ELR (cell line): Measurements from ENCODE around the gene IRF9.
A peak's percentile ranks its signal among the peaks of the same experiment; 100 is the strongest.

Experiments used
- DNase-seq: peaks from one replicate; pipeline ENCODE4 v3.0.0-alpha.2; 2015; ENCODE audit warnings: low read depth

Gene IRF9

GRCh38 chr14:24160850-24161804 is at the start of gene IRF9:
IRF9 (plus strand) TSS chr14:24161265; CDS start chr14:24162145, 880 bp downstream.
- peak; percentile 93 for DNase-seq

- DNase-seq, result no peak
Measured at GRCh38 chr14:24113379-24113800, 47.7 kb upstream of the IRF9 start.

- DNase-seq, result peak; percentile 90
Measured at GRCh38 chr14:24113801-24114531, 47.1 kb upstream of the IRF9 start.

GRCh38 chr14:24114532-24115421 is 46.3 kb upstream of the IRF9 start, which contains the start of the genes DCAF11 and NRL:
DCAF11 (plus strand) TSS chr14:24114777; CDS start chr14:24115595, 818 bp downstream.
NRL (minus strand) TSS chr14:24114949; CDS start chr14:24082848, 32,101 bp downstream.
- peak; percentile 99 for DNase-seq

GRCh38 chr14:24115422-24116127 is 45.5 kb upstream of the IRF9 start:
- DNase-seq, result no peak

- no peak for DNase-seq
Measured at GRCh38 chr14:24116128-24116814, 44.8 kb upstream of the IRF9 start.

GRCh38 chr14:24117179-24117578 is 43.9 kb upstream of the IRF9 start:
- DNase-seq, result no peak

- DNase-seq, result no peak
Measured at GRCh38 chr14:24119691-24120090, 41.4 kb upstream of the IRF9 start.

- no peak for DNase-seq
Measured at GRCh38 chr14:24121210-24121609, 39.9 kb upstream of the IRF9 start.

GRCh38 chr14:24122416-24122815 is 38.6 kb upstream of the IRF9 start:
- DNase-seq, result no peak

- no peak for DNase-seq
Measured at GRCh38 chr14:24122898-24123297, 38.2 kb upstream of the IRF9 start.

- DNase-seq, result no peak
Measured at GRCh38 chr14:24123424-24124417, 37.3 kb upstream of the IRF9 start.

GRCh38 chr14:24126939-24127338 is 34.1 kb upstream of the IRF9 start:
- no peak for DNase-seq

- DNase-seq, result no peak
Measured at GRCh38 chr14:24127673-24128072, 33.4 kb upstream of the IRF9 start.

GRCh38 chr14:24129410-24129998 is 31.6 kb upstream of the IRF9 start:
- DNase-seq, result no peak

GRCh38 chr14:24130380-24130716 is 30.7 kb upstream of the IRF9 start, which contains the start of gene FITM1:
FITM1 (plus strand) TSS chr14:24130659; CDS start chr14:24131564, 905 bp downstream.
- DNase-seq, result no peak

- no peak for DNase-seq
Measured at GRCh38 chr14:24130717-24131548, 30.1 kb upstream of the IRF9 start.

GRCh38 chr14:24131549-24131966 is 29.5 kb upstream of the IRF9 start:
- DNase-seq, result no peak
